ENCODE measurements around the gene HEXIM2.
A peak's percentile ranks its signal among the peaks of the same experiment; 100 is the strongest.

Gene HEXIM2

DNA sequence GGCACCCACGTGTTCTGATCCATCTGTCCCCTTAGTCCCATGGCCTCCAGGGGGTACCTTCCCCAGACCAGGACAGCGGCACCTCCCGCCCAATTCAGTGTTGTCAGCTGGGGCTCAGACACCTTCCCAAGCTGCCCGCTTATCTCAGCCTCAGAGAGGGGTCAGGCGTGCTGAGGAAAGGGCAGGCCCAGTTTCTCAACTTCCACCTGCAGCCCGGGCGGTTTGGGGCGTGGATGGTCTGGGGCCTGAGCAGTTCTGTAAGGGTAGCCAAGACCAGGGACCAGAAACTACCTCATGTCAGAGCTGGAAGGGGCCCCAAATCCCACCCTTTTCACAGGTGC is 34.5 kb upstream of the HEXIM2 start:
- TF ChIP-seq SPI1 (IDR thresholded peaks at IDR 0.05; ENCODE audit: low read depth, low read length) (no peak), PAX5 (IDR thresholded peaks at IDR 0.05; ENCODE audit: insufficient read depth, low read length, severe bottlenecking) (no peak), TAF1 (IDR thresholded peaks at IDR 0.05; ENCODE audit: low read depth, low read length) (no peak)
- FAIRE-seq (no peak), DNase-seq (ENCODE audit: insufficient read length, low spot score) (no peak)

DNA sequence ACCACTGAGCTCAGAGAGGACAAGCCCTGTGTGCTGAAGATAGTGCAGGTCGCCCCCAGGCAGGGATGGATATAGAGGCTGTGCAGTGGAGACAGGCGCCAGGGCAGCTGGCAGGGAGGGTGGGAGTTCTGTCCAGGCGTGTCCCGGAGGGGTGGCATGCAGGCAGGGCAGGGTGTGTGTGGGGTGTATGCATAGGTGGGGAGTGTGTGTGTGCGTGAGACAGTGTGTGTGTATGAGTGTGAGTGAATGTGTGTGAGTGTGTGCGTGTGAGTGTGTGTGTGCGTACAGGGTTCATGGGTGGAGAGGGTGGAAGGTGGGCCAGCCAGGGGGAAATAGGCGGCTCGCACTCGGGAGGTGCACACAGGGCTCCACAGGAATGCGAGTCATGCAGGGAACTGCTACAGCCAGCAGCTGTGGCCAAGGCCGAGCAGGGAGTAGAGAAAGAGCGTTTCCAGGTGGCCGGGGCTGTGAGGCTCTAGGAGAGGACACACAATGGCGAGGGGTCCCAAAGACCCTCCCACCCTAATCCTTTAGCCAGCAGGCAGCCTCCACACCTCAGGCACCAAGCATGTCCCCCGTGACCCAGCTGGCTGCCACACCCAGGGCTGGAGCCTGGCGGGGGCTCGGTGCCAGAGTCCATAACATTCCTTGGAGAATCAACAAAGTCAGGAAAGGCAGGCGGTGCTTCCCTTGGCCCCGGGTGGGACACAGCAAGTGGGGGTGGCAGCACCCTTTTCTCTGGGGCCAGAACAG is 34.0 kb upstream of the HEXIM2 start:
- FAIRE-seq (no peak), DNase-seq (ENCODE audit: insufficient read length, low spot score) (no peak)
- no peak for TF ChIP-seq TAF1 (IDR thresholded peaks at IDR 0.05; ENCODE audit: low read depth, low read length)
- no peak for TF ChIP-seq SPI1 (IDR thresholded peaks at IDR 0.05; ENCODE audit: low read depth, low read length)
- TF ChIP-seq PAX5 (IDR thresholded peaks at IDR 0.05; ENCODE audit: insufficient read depth, low read length, severe bottlenecking): no peak
- TF ChIP-seq POU2F2 (IDR thresholded peaks at IDR 0.05; ENCODE audit: low read depth, low read length): no peak
- no peak for TF ChIP-seq POLR2AphosphoS5 (IDR thresholded peaks at IDR 0.05; ENCODE audit: low read depth, low read length)
- TF ChIP-seq POLR2A (IDR thresholded peaks at IDR 0.05; ENCODE audit: low read depth, low read length): no peak

DNA sequence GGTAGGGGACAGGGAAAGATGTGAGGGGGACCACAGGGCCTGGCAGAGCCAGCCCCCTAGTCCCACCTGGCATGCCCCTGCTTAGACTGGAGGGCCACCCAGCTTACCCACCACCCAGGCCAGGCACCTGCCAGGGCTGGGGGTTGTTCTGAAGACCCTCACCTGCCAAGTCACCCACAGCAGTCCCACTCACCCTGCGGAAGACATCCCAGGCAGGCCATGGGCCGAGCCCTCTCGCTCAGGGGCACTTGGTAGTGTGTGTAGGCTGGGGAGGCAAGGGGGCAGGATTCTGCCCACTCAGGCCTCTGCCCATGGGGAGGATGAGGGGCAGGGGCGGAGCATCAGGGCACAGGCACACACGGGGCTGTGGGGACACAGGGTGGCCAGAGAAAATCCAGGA is 33.3 kb upstream of the HEXIM2 start:
- FAIRE-seq (no peak), DNase-seq (ENCODE audit: insufficient read length, low spot score) (no peak)
- no peak for TF ChIP-seq TAF1 (IDR thresholded peaks at IDR 0.05; ENCODE audit: low read depth, low read length)
- TF ChIP-seq SPI1 (IDR thresholded peaks at IDR 0.05; ENCODE audit: low read depth, low read length): no peak
- no peak for TF ChIP-seq POU2F2 (IDR thresholded peaks at IDR 0.05; ENCODE audit: low read depth, low read length)

DNA sequence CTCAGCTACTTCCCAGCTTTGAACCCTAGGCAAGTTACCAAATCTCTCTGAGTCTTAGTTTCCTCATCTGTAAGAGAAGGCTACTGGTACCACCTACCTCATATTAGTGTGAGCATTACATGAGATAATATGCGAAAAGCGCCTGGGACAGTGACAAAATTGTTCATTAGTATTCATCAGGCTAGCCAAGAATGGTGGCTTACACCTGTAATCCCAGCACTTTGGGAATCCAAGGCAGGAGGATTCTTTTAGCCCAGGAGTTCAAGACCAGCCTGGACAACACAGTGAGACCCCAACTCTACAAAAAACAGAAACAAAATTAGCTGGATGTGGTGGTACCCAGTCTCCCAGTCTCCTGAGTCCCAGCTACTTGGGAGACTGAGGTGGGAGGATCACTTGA is 32.7 kb upstream of the HEXIM2 start:
- DNase-seq (ENCODE audit: insufficient read length, low spot score) (no peak), FAIRE-seq (no peak)
- TF ChIP-seq TAF1 (IDR thresholded peaks at IDR 0.05; ENCODE audit: low read depth, low read length) (no peak), SPI1 (IDR thresholded peaks at IDR 0.05; ENCODE audit: low read depth, low read length) (no peak), POLR2A (IDR thresholded peaks at IDR 0.05; ENCODE audit: low read depth, low read length) (no peak), PAX5 (IDR thresholded peaks at IDR 0.05; ENCODE audit: insufficient read depth, low read length, severe bottlenecking) (no peak), POLR2AphosphoS5 (IDR thresholded peaks at IDR 0.05; ENCODE audit: low read depth, low read length) (no peak), POU2F2 (IDR thresholded peaks at IDR 0.05; ENCODE audit: low read depth, low read length) (no peak)

DNA sequence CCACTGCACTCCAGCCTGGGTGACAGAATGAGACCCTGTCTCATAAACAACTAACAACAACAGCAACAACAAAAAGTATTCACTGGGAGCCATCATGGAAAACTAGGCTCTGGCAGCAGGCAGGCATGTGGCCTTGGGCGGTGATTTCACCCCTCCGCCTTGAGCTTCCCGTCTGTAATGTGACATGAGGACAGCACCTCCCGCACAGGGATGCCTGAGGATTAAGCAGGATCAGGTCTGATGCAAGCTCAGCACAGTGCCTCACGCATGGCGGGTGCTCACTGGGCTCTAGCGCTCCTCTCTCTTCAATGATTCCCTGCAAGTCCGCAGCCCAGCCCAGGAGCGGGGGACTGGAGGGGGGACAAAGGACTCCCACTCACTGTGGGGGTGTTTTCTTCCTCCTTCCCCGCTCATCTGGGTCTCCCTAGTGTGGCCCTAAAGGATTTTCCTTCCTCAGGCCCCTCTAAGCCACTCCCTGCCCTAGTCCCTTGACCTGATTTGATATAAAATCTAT is 32.2 kb upstream of the HEXIM2 start:
- no peak for FAIRE-seq
- no peak for DNase-seq (ENCODE audit: insufficient read length, low spot score)
- TF ChIP-seq TAF1 (IDR thresholded peaks at IDR 0.05; ENCODE audit: low read depth, low read length) (no peak), SPI1 (IDR thresholded peaks at IDR 0.05; ENCODE audit: low read depth, low read length) (no peak), POLR2AphosphoS5 (IDR thresholded peaks at IDR 0.05; ENCODE audit: low read depth, low read length) (no peak), POLR2A (IDR thresholded peaks at IDR 0.05; ENCODE audit: low read depth, low read length) (no peak), POU2F2 (IDR thresholded peaks at IDR 0.05; ENCODE audit: low read depth, low read length) (no peak), PAX5 (IDR thresholded peaks at IDR 0.05; ENCODE audit: insufficient read depth, low read length, severe bottlenecking) (no peak)

DNA sequence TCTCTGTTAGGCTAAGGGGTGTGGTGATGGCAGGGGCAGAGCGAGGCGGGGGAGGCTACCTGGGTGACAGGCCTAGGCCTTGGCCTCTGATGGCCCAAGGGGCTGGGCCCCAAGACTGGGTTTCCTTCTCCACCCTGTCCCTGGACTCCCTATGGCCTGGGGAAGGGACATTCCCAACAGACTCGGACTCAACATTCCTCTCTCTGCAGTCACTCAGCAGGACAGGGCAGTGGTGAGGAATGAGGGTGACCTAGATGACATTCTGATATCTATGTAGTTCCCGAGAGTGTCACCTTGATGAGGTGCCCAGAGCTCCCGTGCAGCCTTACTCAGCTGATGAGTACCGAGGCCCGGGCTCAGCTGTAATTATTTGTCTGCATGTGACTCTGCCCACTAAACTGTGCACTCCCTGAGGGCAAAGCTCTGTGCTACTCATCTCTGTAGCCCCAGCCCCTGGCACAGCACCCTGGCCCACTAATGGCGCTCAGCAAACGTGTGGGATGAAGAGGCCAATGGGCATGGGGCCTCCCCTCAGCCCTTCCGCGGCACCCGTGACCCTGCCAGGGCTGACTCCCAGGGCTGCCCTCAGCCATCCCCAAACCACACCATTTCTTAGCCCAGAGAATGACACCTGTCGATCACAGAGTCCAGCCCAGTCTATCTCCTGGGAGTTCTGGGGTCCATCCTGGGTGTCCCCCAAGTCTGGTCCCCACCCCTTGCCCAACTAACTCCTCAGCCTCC is 31.6 kb upstream of the HEXIM2 start:
- TF ChIP-seq SPI1 (IDR thresholded peaks at IDR 0.05; ENCODE audit: low read depth, low read length) (no peak), TAF1 (IDR thresholded peaks at IDR 0.05; ENCODE audit: low read depth, low read length) (no peak), PAX5 (IDR thresholded peaks at IDR 0.05; ENCODE audit: insufficient read depth, low read length, severe bottlenecking) (no peak), POU2F2 (IDR thresholded peaks at IDR 0.05; ENCODE audit: low read depth, low read length) (no peak), POLR2A (IDR thresholded peaks at IDR 0.05; ENCODE audit: low read depth, low read length) (no peak), POLR2AphosphoS5 (IDR thresholded peaks at IDR 0.05; ENCODE audit: low read depth, low read length) (no peak)
- DNase-seq (ENCODE audit: insufficient read length, low spot score) (no peak), FAIRE-seq (no peak)

DNA sequence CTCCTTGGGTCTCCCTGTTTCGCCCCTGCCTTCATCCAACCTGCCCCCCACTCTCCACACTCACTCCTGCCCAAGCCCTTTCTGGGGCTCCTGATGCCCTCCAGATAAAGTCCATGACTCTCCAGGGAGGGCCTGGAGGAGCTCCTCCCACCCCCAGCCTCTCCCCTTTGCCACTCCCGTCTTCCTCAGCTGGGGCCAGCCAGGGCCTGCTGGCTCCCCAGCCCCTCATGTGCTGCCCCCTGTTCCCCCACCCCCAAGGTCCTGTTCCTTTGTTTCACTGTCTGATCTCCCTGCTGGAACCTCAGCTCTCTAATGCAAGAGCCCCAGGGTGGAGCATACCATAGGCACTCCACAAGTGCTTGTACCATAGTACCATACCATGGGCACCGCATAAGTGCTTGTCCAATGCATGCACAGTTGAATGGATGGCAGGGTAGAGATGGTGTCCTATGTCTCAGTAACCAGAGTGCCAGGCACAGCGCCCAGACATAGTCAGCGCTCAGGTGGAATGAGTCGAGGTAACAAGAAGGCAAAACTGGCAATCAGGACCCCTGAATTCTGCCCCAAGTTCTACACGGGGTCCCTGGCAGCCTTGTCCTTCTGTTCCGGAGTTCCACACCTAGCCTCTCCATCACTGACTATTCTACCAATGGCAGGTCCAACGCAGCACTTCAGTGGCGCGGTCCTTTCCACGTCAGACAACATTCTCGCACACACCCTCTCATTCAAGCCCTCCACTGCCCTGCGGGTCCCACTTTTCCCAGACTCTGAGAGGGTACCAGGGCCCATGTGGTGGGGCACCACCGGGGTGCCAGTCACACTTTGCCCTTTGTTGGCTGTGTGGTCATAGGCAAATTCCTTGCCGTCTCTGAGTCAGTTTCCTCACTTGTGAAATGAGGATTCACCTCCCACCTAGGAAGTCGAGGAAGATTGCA is 30.7 kb upstream of the HEXIM2 start:
- DNase-seq (ENCODE audit: insufficient read length, low spot score) (no peak), FAIRE-seq (peak; percentile 28)
- TF ChIP-seq SPI1 (IDR thresholded peaks at IDR 0.05; ENCODE audit: low read depth, low read length): no peak
- TF ChIP-seq TAF1 (IDR thresholded peaks at IDR 0.05; ENCODE audit: low read depth, low read length): no peak
- TF ChIP-seq POLR2AphosphoS5 (IDR thresholded peaks at IDR 0.05; ENCODE audit: low read depth, low read length): no peak
- no peak for TF ChIP-seq PAX5 (IDR thresholded peaks at IDR 0.05; ENCODE audit: insufficient read depth, low read length, severe bottlenecking)
- TF ChIP-seq POLR2A (IDR thresholded peaks at IDR 0.05; ENCODE audit: low read depth, low read length): no peak
- TF ChIP-seq POU2F2 (IDR thresholded peaks at IDR 0.05; ENCODE audit: low read depth, low read length): no peak

DNA sequence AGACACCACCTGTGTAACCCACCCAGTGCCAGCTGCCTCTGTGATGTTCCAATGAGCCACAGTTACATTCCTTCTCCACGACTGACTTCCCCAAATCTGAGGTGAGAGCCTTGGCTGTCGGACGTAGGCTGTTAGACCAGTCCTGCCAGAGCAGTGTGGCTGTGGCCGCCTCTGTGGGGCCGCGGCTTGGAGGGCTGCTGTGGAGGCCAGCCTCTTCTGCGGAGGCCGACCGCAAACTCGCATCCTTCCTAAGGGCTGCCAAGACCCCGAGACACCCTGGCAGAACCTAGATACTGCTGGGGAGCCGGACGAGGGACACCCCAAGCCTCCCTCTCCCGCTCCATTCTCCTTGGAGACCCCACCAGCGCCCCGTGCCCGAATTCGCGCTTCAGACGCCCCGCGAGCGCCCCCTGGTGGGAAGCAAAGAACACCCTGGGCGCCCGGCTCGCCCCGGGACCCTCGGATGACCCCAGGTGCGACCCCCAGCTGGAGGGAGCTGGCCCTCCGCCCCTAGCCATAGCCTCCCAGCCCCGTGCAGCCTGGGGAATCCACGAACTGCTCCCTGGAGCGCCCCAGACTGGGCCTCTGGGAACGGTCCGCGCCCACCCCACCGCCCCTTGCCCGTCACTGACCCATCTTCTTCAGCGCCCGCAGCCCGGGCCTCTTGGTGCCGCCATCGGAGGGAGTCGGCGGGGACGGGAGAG is 29.9 kb upstream of the HEXIM2 start:
- FAIRE-seq (no peak), DNase-seq (ENCODE audit: insufficient read length, low spot score) (no peak)
- no peak for TF ChIP-seq POLR2AphosphoS5 (IDR thresholded peaks at IDR 0.05; ENCODE audit: low read depth, low read length)
- TF ChIP-seq SPI1 (IDR thresholded peaks at IDR 0.05; ENCODE audit: low read depth, low read length): no peak
- no peak for TF ChIP-seq POU2F2 (IDR thresholded peaks at IDR 0.05; ENCODE audit: low read depth, low read length)
- no peak for TF ChIP-seq PAX5 (IDR thresholded peaks at IDR 0.05; ENCODE audit: insufficient read depth, low read length, severe bottlenecking)
- TF ChIP-seq POLR2A (IDR thresholded peaks at IDR 0.05; ENCODE audit: low read depth, low read length): no peak
- TF ChIP-seq TAF1 (IDR thresholded peaks at IDR 0.05; ENCODE audit: low read depth, low read length): no peak

DNA sequence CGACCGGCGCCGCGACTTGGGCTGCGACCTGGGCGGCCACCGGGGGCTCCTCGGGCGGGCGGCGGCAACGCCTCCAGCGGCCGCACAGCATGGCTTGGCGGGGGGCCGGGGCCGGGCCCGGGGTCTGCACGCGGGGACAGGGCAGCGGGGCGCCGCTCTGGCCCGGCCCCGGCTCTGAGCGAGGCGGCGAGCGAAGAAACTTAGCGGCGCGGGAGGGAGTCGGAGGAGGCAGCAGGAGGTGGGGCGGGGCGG is 29.4 kb upstream of the HEXIM2 start, which contains the start of gene PLCD3:
Gene PLCD3 (minus strand): TSS at position 196 of the 252 bp plus-strand sequence. CDS start 105 bp downstream, at position 91.
- DNase-seq (ENCODE audit: insufficient read length, low spot score) (no peak), FAIRE-seq (no peak)
- TF ChIP-seq POU2F2 (IDR thresholded peaks at IDR 0.05; ENCODE audit: low read depth, low read length) (no peak), PAX5 (IDR thresholded peaks at IDR 0.05; ENCODE audit: insufficient read depth, low read length, severe bottlenecking) (no peak), TAF1 (IDR thresholded peaks at IDR 0.05; ENCODE audit: low read depth, low read length) (no peak), SPI1 (IDR thresholded peaks at IDR 0.05; ENCODE audit: low read depth, low read length) (no peak), POLR2A (IDR thresholded peaks at IDR 0.05; ENCODE audit: low read depth, low read length) (no peak), POLR2AphosphoS5 (IDR thresholded peaks at IDR 0.05; ENCODE audit: low read depth, low read length) (no peak)
